HG02759 (cell line): ENCODE measurements around the gene GUCY2D.

ENCODE experiments used
- ATAC-seq: cut with Tn5 transposase; IDR thresholded peaks from one replicate; pipeline ENCODE4 v1.9.1; 2021; ENCODE audit warnings: mild to moderate bottlenecking, moderate library complexity; ENCODE audit not compliant: unreplicated experiment

The GUCY2D gene

GRCh38 chr17:7989781-7990655 lies 12.4 kb upstream of the GUCY2D start:
- ATAC-seq = peak; percentile 82

DNA sequence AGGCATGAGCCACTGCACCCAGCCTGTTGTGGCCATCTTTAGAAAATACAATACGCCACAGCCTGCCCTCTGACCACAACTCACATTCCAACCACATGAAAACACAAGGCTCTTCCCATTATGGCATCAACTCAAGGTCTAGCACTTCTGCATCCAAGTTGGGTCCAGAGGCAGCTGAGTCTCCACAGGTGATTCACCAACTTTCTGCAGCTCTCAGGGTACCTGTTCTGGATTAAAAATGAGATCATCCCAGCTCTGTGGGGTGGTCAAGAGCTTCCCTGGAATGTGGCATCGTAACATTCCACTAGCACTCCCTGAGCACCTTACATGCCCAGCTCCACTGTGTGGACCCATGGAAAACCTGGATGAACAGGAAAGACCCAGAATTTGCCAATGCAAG lies 9.9 kb upstream of the GUCY2D start:
- ATAC-seq = no peak

DNA sequence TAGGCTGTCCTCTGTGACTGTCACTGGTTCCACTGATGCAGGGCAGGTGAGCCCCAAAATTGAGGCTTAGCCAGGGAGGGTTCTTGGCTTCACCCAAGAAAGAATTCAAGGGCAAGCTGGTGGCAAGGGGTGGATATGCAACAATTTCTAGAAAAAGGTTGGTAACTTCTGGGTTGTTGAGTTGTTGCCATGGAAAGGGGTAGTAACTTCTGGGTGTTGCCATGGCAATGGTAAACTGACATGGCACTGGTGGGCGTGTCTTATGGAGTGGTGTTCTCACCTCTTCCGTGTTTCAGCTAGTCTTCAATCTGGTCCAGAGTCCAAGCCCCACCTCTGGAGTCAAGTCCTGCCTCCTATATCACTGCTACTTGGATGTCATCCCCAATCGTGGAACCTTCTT lies 9.5 kb upstream of the GUCY2D start:
- ATAC-seq = no peak

- no peak for ATAC-seq
Measured at GRCh38 chr17:7993972-7994589, 8.3 kb upstream of the GUCY2D start.

DNA sequence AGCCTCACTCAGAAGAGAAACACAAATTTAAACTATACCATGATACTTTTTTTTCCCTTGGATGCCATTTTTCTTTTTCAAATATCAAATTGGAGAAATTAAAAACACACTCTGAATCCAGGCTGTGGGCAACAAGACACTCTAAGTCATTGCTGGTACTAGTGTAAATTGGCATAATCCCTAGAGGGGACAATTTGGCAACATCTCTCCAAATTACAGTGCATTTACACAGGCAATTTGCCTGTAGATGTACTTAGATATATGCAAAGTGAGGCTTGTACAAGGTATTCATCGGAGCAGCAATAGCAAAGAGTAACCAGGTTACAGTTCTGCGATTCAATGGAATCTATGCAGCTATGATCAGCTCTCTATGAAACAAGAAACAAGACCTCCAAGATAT lies 6.7 kb upstream of the GUCY2D start:
- ATAC-seq = no peak

DNA sequence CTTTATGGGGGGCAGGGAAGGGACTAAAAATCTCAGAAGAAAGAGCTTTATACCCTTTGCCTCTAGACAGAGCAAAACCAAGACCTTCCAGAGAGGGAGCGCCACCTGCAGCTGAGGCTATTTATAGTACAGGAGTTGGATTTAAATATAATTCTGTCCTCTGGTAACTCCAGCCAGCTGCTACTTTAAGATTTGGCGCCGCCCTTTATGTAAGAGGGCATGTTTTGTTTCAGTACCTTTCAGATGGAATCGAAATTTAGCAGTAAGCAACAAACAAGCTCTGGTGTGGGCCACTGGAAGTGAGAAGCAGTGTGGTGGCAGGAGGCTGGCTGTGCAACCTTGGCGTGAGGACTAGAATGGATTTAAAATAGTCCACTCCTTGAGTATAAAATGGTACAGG lies 5.2 kb upstream of the GUCY2D start:
- ATAC-seq = no peak

- no peak for ATAC-seq
Measured at GRCh38 chr17:8002721-8003593, 542 bp downstream of the GUCY2D start.

GRCh38 chr17:8003594-8004181 lies 1.3 kb downstream of the GUCY2D start:
- ATAC-seq = no peak

GRCh38 chr17:8004899-8005298 lies 2.5 kb downstream of the GUCY2D start:
- no peak for ATAC-seq

GRCh38 chr17:8005357-8005756 lies 2.9 kb downstream of the GUCY2D start:
- ATAC-seq = no peak

- no peak for ATAC-seq
Measured at GRCh38 chr17:8005967-8006730, 3.7 kb downstream of the GUCY2D start.

DNA sequence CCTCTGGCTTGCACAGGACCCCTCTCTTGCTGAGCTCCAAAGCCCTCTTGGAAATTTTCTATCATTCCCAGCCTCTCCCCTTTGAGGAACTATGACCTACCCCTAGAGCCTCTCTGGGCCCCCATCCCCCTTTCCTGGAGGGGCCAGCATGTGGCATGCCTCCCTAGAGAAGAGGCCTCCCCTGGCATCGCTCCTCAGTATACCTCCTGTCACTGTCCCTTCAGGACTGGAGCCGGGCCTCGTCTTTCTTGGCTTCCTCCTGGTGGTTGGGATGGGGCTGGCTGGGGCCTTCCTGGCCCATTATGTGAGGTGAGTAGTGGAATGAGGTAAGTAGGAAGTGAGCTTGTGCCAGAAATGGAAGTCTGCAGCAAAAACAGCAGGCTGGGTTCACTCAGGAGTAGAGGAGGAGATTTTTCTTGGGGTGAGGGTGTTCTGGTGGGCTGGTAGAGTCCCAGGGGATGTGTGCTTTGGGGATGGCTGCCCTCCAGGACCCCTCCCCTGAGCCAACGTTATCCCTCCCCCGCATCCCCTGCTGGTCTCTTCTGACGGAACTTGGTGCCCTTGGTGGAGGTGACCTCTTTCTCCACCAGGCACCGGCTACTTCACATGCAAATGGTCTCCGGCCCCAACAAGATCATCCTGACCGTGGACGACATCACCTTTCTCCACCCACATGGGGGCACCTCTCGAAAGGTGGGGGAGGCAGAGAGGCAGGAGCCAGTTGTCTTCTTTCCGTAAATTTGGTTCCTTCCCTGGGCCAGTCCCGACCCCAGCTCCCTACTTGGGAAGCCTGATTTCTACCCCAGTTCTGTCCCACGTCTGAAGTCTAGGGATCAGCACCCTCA lies 4.6 kb downstream of the GUCY2D start:
- ATAC-seq = no peak

GRCh38 chr17:8007836-8008235 lies 5.4 kb downstream of the GUCY2D start:
- no peak for ATAC-seq

DNA sequence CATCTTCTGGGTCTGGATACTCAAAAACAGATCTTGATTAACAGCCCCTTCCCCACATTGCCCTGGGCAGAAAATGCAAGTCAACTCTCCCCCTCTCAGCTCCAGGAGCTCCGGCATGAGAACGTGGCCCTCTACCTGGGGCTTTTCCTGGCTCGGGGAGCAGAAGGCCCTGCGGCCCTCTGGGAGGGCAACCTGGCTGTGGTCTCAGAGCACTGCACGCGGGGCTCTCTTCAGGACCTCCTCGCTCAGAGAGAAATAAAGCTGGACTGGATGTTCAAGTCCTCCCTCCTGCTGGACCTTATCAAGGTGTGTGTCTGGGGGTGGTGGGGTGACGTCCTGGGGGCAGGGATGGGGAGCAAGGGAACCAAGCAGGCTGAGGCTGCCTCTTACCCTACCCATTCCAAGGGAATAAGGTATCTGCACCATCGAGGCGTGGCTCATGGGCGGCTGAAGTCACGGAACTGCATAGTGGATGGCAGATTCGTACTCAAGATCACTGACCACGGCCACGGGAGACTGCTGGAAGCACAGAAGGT lies 9.7 kb downstream of the GUCY2D start:
- no peak for ATAC-seq

DNA sequence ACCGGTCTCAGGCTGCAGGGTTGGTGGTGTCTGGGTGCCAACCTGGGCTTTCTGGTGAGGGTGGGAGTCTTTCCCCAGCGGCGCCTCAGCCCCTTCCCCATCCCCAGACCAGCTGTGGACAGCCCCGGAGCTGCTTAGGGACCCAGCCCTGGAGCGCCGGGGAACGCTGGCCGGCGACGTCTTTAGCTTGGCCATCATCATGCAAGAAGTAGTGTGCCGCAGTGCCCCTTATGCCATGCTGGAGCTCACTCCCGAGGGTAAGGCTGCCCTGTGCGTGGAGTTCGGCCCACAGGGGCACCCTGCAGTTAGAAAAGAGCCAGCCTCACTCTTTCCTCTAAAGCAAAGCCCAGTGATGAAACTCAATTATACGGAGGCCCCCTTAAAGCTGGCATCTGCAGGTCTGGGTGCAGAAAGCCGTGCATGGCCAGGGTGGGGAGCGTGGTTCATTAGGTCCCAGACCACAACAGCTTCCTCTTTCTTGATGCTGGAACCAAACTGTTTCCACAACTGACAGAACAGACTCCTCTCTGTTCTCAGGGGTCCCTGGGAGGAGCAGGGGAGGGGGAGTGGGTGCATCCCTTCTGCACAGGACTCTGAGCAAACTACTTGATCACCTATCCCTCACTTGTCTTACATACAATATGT lies 10.7 kb downstream of the GUCY2D start:
- ATAC-seq = no peak

DNA sequence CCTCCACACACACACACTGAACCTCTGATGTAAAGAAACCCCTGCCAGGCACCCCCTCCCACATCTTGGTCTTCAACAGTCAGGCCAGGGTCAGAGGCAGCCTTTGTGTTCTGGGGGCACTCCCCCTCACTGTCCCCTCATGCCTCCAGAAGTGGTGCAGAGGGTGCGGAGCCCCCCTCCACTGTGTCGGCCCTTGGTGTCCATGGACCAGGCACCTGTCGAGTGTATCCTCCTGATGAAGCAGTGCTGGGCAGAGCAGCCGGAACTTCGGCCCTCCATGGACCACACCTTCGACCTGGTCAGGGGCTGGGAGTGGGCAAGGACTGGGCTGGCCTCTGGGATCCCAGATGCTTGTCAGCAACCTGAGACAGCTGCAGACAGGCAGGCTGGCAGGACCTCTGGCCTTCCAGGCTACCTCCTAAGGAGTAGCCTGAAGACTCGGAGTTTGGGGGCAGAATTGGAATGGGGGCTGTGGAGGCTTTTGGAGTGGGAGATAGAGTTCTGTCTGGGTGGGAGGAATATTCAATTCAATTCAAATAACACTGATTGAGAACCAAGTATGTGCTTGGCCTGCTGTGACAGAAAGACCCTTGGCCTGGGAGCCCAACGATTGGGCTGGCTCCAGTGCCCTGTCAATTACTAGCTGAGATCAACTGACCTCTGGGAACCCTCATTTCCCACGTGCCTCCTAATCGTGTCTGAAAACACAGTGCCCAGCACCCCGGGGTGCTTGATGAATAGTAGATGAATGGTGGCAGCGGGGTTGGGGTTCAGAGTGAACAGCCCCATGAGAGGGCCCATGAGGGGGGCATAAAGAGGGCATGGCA lies 11.5 kb downstream of the GUCY2D start:
- ATAC-seq = no peak

- ATAC-seq = no peak
Measured at GRCh38 chr17:8014558-8014850, 12.1 kb downstream of the GUCY2D start.
